ENCODE data around the gene FZD1. TPM values are rescaled to one million over a fixed set of nuclear protein-coding genes. Genes with fewer than 3 reads are reported as not detected.

Gene FZD1
- total RNA-seq, 1 experiment from 2014 or later: 0.61 TPM

DNA sequence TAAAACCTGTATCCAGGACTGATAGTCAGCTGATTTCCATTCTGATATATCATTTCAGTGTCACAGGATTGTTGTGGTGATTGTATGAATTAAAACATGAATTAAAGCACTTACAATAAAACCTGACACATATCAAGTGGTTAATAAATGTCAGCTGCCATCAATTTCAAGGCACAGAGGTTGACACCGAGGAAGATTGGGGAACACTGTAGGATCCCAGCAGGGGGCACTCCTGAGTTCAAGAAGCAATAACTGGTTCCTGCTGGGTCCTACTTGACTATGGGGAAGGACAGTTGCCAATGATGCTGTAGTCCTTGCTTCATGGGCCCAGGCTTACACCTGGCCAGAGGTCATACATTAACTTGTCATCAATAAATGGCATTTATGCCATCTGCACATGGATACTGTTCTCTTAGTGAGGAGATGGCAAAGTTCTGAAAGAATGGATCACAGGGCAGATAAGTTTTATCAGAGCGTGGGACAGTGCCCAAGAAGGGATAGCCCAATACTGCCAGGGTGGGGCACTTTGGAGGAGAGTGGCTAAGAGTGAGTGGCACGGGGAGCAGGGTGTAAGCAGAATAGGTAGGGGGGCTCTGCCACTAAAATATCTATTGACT, 24.1 kb downstream of the FZD1 start:
- Mint-ChIP-seq H3K4me1 (peaks cover 12 to 25% of the 10 kb centered on the region in 2 experiments), H3K4me3 (no peak overlapping the region), H3K27ac (no peak overlapping the region), H3K9me3 (no peaks in the 10 kb centered on the region), H3K27me3 (ENCODE audit: low read depth) (peaks cover 41% of the 10 kb centered on the region), H3K36me3 (ENCODE audit: insufficient read depth in 1 of 3, low read depth in 3 of 3) (no peaks in the 10 kb centered on the region)
- Histone ChIP-seq H3K4ac (ENCODE audit: low read depth, low read length) (no peak overlapping the region), H4K5ac (ENCODE audit: insufficient read length, low read depth, low read length) (no peak overlapping the region), H3K9ac (ENCODE audit: extremely low read depth, insufficient read length, low read length) (no peak overlapping the region), H3K23ac (ENCODE audit: insufficient read length, low read depth, low read length) (no peak overlapping the region), H3K4me1 (ENCODE audit: insufficient read depth, low read length) (no peaks in the 10 kb centered on the region), H3K27ac (ENCODE audit: insufficient read length, low read depth, low read length) (no peak overlapping the region), H2BK5ac (ENCODE audit: insufficient read length, low read length) (no peak overlapping the region), H3K56ac (ENCODE audit: insufficient read length, low read depth, low read length) (no peak overlapping the region), H2BK12ac (ENCODE audit: insufficient read length, low read depth, low read length) (no peak overlapping the region), H3K27me3 (ENCODE audit: insufficient read depth, low read length) (peaks cover 7% of the 10 kb centered on the region; the same call in 1 of the 2 replicates), H3K14ac (ENCODE audit: insufficient read depth, low read length) (no peak overlapping the region), H2BK120ac (ENCODE audit: low read depth, low read length, poor library complexity, severe bottlenecking) (no peak overlapping the region), H4K20me1 (ENCODE audit: control insufficient read depth, insufficient read depth, insufficient read length) (peaks cover 2% of the 10 kb centered on the region), H2AFZ (ENCODE audit: low read length) (no peak overlapping the region), H3K18ac (ENCODE audit: insufficient read length, low read depth, low read length) (no peak overlapping the region), H2AK5ac (ENCODE audit: insufficient read length, low read length) (no peak overlapping the region), H3K23me2 (ENCODE audit: insufficient read length, low read depth, low read length, poor library complexity, severe bottlenecking) (no peaks in the 10 kb centered on the region), H2BK15ac (ENCODE audit: low read depth, low read length) (no peak overlapping the region), H3K9me3 (ENCODE audit: control insufficient read depth, low read depth, low read length) (no peaks in the 10 kb centered on the region), H3K79me1 (ENCODE audit: insufficient read depth, low read depth, low read length, poor library complexity, severe bottlenecking) (no peaks in the 10 kb centered on the region), H4K91ac (ENCODE audit: insufficient read length, low read depth, low read length) (no peak overlapping the region), H4K8ac (replicated peaks; ENCODE audit: insufficient read length, low read depth, low read length) (no peak overlapping the region), H3K4me2 (ENCODE audit: insufficient read depth, insufficient read length, low read length) (no peak overlapping the region), H3K79me2 (ENCODE audit: insufficient read depth, low read length) (no peaks in the 10 kb centered on the region), H3T11ph (ENCODE audit: low read length) (no peak overlapping the region), H2BK20ac (ENCODE audit: low read depth, low read length, poor library complexity, severe bottlenecking) (no peak overlapping the region)
- no CpG with 5 or more reads among the region's 3 CpGs for WGBS (ENCODE audit: extremely low coverage, insufficient read length, low lambda C conversion rate)
- TF ChIP-seq, protein P1, sequence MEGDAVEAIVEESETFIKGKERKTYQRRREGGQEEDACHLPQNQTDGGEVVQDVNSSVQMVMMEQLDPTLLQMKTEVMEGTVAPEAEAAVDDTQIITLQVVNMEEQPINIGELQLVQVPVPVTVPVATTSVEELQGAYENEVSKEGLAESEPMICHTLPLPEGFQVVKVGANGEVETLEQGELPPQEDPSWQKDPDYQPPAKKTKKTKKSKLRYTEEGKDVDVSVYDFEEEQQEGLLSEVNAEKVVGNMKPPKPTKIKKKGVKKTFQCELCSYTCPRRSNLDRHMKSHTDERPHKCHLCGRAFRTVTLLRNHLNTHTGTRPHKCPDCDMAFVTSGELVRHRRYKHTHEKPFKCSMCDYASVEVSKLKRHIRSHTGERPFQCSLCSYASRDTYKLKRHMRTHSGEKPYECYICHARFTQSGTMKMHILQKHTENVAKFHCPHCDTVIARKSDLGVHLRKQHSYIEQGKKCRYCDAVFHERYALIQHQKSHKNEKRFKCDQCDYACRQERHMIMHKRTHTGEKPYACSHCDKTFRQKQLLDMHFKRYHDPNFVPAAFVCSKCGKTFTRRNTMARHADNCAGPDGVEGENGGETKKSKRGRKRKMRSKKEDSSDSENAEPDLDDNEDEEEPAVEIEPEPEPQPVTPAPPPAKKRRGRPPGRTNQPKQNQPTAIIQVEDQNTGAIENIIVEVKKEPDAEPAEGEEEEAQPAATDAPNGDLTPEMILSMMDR (conservative IDR thresholded peaks at IDR 0.05): peak; percentile 71
- DNase-seq: peak; percentile 65
